ENCODE data around the gene C1orf105.

- no peak for TF ChIP-seq CTCF (IDR thresholded peaks at IDR 0.05)
- TF ChIP-seq ZFX (IDR thresholded peaks at IDR 0.05; ENCODE audit: borderline replicate concordance): no peak
These were observed 55.8 kb downstream of the C1orf105 start for GRCh38 chr1:172476218-172476811.
